GM19239 (cell line): ENCODE results near the gene ZGLP1.

Experiments
- DNase-seq: peaks from one replicate; pipeline ENCODE4 v3.0.0; 2011; ENCODE audit warnings: low spot score; ENCODE audit not compliant: insufficient read length
- FAIRE-seq: peaks from 2 replicates; lab custom pipeline; 2011; peaks lifted over from hg19 to GRCh38; lab: Jason Lieb, UNC

The ZGLP1 gene

DNA sequence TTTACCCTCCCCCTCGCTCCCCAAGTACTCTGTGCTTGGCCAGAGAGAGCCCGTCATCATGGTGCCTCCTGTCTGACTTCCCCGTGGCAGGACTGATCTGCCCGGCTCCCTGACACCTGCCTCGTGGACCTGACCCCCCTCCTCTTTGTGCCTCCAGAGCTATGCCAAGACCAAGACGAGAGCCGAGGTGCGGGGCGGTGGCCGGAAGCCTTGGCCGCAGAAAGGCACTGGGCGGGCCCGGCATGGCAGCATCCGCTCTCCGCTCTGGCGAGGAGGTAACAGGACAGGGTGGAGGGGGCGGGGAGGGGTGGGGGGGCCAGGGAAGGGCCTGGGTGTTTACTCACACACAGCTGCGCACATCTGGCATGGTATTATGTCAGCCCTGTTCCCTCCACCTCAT lies 53.1 kb downstream of the ZGLP1 start:
- DNase-seq (no peak), FAIRE-seq (no peak)

DNA sequence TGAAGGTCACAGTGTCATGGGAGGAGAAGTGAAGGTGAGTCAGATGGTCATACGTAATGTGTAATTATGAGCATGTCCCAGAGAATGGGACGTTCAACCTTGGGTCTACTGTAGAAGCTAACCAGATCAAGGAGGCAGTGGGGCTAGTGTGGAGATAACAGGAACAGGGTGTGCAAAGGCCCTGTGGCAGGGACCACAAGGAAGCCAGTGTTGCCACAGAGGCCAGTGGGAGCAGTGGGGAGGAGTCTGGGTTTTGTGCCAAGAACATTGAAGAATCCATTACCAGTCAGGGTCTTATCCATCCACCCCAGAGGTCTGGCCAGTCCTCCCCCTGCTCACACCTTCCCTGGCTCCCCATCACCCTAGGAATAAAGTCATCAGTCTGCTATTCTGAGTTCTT lies 54.3 kb downstream of the ZGLP1 start:
- no peak for FAIRE-seq
- DNase-seq, result no peak
